Kasumi-1 (cell line): ENCODE results near the gene PIR.

ENCODE experiments used
- DNase-seq, 2 experiments: peaks; one replicate each; lab custom pipeline; 2025; lab: John Stamatoyannopoulos, UW

Gene PIR

DNA sequence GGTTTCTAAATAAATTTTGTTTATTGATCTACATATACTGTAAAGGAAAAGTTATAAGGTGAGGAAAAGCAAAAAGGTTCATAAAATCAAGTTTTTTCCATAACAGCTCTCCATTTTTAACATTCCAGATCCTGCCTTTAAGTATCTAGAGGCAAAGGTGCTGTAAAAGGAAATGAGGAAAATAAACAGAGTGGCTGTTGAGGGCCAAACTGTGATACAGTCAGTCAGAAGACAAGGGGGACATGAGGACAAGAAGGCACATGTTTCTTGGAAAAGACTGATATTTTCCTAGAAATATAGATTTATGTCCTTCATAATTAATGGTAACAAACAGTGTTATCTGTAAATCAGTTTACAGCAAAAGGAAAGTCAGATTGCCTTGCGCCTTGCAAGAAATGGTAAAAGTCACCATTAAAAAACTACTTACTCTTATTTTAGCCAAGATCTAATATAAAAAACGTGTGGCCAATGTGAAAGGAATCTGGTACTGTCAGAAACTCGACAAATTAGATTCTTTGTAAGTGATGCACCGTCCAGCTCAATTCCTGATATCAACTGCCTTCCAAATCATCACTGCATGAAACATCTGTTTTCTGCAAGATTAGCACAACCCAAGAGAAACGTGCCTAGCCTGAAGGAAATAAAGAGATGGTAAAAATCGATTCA is 75.0 kb downstream of the PIR start:
- no peak for DNase-seq

DNA sequence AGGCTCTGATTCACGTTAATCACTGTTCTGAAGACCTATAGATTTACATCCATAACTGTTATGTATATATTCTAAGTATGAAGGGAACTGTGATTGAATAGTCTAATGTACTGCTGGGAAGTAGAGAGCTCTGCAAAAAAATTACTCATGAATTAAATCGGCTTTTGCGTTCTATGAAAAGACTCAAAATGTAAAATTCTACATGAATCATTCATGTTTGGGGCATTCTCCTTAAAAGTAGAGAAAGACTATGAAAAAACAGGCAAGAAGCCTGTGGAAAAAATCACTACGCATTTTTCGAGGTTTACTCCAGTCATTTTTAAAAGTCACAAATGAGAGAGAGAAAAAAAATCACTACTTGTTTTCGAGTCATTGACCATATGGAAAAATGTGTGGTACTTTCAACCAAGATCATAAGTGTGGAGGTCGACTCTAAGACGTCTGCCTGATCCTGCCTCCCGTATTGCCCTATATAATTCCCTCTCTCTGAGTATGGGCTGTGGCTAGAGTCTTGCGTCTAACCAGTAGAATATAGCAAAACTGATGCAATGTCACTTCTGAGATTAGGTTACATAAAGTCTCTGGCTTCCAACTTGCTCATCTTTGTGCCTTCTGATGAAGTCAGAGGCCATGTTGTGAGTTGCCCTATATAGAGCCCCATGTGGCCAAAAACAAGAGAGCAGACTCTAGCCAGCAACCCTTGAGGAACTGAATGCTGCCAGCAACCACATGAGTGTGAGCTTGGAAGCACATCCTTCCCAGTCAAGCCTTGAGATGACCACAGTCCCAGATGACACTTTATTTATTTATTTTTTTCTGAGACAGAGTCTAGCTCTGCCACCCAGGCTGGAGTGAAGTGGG is 76.8 kb downstream of the PIR start:
- DNase-seq = peak; percentile 4 to 12

DNA sequence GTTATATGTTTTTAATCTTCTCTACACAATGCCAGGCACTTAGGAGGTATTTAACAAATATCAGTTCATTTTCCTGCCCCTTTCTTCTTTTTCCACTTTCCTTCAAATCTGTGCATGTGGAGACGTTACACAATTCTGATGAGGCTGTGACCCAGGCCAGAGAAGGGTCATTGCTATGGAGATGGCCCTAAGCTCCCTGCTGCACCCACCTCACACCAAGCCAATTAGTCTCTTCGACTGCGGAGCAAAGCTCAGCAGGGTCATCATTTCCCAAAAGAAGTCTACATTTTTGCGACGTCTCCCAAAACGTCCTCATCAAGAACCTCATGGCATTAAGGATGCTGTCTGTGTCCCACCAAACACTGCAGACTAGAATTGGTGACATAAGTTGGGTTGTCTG is 80.0 kb downstream of the PIR start:
- no peak for DNase-seq

DNA sequence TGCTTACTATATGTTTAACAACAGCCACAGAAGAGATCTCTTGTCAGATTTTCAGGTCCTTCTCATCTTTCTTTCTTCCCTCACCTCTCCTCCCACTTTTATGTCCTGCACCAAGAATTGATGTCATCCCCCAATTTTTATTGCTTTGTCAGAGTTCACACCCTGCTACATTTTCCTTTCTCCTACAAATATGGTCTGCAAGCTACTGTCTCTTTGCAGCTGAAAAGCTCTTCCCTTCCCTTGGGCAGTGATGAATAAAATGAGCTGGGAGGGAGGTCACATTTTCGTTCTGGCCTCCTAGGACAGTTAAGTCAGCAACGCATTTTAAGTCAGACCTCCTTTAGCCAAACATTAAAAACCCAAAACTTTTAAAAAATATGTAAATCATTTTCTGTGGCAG is 82.2 kb downstream of the PIR start:
- DNase-seq = no peak

DNA sequence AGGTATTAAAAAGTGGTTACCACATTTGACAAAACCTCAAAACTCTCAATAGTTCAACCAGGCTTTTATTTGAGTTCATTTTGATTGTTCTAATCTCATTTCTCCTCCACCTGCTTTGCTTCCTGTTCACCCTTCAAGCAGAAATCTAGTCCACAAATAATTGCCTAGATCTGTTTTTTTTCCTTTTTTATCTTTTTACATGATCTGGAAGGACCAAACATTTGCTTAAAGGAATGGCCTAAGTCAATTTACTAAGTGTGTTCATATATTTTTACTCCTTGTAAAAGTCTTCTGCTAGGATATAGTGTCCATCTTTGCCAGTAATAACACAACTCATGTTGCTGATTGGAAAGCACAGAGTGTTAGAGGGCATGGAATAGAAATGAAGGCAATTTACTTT is 82.7 kb downstream of the PIR start:
- DNase-seq = no peak

DNA sequence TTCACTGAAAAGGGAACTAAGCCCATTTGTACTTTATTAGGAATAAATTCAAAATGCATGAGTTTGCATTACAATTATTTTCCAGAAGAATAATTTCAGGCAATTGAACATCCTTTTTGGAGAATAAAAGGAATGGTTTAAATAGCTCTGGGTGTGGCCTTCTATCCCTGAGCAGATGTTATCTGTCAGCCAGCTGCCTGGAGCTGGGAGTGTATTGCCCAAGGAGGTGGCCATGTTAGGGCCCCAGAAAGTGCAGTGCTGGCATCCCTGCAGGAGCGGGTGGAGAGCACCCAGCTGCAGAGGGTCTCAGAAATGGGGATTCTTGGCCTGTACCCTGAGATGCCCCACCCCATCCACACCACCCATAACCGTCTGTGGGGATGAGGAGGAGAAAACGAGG is 87.3 kb downstream of the PIR start:
- DNase-seq = no peak

DNA sequence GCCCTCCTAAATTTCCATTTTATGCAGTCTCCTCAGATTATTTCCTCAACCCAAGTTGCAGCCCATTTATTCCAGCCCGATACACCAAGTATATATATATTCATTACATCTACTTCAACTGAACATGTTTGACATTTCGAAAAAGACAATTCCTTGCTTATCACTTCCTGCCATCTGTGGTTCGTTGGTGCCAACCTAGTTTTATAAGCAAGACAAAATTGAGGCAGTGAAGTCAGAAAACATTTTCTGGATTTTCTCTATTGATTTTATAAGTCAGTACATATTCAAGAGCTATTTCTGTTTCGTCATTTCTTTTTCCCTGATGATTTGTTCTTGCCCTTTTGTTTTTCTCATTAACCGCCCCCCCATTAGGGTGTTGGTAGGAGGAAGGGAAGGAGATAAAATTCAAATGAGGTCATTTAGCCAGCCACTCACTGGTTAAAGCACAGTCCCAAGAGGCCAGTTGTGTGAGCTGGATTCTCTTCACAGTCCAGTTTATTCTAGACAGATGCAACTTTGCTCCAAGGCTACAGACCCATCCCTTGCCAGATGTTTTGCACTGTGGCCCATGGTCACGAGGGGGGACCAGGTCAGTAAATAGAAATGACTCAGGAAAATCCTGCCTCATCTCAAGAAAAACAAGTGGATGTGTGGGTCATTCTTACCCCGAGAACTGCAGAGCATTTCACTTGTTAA is 88.6 kb downstream of the PIR start:
- DNase-seq = no peak

DNA sequence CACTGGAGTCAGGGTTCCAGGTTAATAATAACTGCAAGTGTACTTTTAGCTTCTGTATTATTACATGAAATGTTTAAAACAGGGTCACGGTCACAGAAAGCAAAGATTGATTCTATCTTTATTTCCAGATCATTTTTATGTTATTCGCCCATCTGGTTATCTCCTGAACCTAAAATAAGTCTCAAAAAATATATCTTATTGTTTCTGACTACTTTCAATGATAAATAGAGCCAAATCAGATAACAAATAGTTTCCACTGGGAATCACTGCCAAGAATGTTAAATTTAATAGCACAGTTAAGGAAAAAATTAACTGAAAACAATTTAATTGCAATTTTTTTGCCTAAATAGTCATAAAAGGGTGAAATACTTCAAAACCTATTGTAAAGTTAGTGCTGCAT is 91.8 kb downstream of the PIR start:
- no peak for DNase-seq

DNA sequence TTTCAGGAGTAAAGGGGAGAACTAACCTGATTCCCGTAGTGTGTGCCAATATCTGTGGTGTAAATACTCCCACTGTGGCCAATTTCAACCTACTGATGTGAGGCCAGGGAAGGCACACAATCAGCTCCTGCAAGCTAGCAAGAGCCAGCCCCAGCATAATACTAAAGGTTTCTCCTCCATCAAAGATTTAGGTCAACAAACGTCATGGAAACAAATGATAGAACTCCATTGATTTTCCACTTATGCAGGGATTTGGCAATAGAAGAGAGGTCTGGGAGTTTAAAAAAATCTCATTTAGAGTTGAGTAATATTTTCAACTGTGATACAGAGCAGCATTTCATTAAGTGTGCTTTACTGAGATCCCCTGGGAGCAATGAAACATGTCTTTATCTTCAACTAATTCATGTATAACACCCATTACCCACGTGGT is 93.2 kb downstream of the PIR start:
- DNase-seq = no peak

DNA sequence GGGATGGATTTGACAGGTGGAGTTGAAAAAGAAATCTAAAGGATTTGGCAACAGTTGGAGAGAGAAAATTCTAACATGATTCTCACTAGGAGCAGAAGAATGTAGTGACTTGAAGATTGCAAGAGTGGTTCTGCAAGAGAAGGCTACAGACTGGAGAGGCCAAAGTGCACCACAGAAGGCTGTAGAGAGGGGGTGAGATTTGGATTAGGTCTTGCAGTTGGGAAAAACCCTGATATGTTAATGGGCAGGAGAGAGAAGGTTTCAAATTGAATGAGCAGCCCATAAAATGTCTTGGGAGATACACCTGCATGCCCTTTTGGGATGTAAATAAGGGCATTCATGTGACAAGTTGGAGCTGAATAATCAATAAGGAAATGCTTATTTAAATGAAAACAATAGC is 94.3 kb downstream of the PIR start:
- DNase-seq = no peak

DNA sequence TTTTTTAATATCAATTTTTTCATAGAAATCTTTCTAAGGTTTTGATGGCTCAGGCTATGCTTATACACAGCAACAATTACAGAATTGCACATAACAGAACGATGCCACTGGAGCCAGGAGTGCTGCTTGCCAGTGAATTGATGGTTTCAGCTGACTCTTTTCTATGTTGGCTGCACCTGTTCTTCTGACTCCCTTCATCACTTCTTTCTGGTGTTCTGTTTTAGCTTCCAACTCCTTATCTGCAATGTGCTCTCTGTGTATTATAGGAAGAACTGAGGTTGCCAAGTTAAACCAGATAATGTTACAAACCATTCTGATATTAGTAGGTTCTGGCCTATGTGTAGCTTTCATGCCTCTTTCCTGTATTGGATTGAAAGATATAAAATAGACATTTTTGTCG is 97.3 kb downstream of the PIR start:
- no peak for DNase-seq

DNA sequence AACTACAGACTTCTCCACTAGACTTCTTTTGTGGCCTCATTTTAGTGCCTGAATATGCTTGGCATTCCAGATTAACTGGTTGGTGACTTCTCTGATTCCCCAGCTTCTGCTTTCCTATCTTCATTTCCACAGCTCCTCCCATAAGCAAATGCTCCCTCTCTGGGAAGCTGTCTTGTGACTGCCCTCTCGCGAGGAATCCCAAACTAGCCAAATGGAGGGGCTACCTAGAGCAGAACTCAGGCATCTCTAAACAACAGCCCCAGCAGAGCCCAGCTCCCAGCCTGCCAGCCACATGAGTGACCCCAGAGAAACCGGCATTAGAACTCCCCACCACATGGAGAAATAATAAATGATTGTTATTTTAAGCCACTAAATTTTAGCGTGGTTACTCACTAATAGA is 101.3 kb downstream of the PIR start:
- DNase-seq = no peak

DNA sequence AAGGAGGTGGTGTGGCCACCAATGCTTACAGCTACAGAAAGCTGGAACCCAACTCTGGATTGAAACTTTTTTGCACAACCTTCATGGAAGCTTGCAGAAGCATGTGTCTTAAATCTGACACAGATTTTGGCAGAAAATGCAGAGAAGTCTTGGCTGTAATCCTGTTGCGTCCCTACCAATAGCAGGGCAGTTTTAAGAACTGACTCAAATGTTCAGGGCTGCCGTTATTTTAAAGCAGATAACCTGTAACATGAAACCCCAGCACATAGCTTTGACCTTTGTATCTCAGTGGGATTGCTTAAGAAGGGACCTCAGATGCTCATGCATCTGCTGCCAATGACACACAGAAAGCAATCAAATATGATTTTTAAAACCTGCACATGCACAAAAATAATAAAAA is 108.8 kb downstream of the PIR start, which contains the start of gene VEGFD:
Gene VEGFD (minus strand): TSS at position 110 of the 400 bp plus-strand sequence. CDS start 467 bp downstream, outside the sequence.
- no peak for DNase-seq

DNA sequence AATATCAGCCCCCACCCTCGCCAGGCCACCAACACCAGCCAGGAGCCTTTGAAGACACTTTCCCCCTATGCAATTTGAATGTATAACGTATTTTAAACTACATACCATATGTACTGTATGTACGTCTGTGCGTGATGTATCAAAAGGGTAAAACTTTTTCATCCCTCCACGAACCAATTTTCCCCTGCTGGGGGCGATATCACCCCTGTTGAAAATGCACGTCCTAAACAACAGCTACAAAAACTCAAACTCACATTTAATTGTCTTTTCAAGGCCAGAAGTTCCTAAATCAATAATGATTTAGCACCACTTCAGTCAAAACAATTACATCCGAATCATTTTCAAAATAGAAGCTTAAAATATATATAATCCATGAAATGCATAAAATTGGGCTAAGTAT is 110.3 kb downstream of the PIR start:
- no peak for DNase-seq

DNA sequence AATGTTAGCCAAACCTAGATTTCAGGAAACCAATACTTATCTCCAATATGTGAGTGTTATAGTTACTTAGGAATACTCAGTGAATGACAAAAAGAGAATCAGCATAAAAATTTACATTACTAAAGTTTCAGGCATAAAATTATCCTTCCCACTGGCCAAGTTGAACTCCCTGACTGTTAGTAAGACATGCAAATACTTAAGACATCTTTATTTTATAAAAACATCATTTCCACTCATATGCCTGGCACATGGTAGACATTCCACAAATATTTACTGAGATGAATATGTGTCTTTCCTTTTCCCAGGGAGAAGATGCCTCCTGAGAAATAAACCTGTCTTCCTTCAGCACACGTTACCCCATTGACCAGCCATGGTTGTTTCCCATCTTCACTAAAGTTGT is 116.2 kb downstream of the PIR start:
- no peak for DNase-seq

DNA sequence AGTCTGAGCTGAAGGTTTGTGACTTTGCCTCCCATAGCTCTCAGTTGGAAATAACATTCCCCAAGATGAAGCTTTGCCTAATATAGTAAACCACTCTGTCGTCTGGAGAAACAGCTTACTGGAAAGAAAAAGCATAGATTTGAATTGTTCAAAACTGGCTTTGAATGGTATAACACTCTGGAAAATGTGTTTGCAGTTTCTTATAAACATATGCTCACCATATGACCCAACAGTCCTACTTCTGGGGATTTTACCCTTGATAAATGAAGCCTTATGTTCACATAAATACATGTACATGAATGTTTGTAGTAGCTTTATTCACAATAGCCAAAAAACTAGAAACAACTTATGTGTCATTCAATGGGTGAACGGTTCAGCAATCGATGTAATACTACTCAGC is 119.2 kb downstream of the PIR start:
- DNase-seq = no peak

DNA sequence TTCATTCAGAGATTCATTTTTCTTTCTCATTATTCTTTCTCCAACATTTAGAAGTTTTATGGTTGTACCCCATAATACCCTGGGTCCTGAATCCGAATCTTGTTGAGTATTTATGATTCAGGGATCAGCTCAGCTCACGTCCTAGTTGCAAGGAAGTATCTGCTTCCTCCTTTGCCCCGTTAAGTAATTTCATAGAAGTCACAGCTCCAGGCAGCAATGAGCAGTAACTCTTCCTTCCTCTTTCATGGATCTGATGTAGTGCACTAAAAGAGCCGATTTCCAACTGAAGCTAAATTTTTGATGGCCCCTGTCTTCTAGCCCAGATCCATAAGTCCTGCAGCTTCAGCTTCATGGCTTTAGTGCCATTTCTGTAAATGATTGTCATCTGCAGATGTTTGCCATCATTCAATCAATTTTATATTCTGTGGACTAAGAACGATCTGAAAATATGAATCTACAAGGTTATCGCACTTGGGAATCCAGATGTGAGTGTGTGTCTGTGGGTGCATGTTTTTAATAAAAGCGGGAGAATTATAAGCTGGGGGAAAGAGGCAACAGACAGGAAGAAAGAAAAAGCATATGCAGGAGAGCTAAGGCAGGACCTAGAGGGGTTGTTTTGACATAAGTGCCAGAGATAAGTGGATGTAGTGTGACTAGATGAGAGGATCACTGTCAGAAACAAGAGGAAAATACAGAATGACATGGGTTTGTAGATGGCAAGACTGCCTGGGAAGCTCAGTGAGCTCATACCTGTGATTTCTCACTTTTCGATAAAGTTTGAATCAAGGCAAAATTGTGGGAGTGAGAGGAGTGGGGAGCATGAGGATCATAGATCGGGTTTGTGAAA is 126.4 kb downstream of the PIR start:
- peak; percentile 67 to 68 for DNase-seq

DNA sequence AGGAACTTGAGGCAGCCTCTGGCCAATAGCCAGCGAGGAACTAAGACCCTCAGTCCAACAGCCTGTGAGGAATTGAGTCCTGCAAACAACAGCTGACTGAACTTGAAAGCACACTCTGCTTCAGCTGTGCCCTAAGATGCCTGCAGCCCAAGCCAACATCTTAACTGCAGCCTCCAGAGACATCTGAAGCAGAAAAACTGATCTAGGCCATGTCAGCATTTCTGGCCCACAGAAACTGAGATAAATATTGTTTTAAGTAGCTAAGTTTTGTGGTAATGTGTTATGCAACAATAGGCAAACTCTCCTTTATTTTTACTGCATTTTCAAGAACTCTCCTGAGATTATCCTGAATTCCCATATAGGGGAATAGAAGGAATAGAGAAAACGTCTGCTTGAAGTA is 133.4 kb downstream of the PIR start:
- no peak for DNase-seq

DNA sequence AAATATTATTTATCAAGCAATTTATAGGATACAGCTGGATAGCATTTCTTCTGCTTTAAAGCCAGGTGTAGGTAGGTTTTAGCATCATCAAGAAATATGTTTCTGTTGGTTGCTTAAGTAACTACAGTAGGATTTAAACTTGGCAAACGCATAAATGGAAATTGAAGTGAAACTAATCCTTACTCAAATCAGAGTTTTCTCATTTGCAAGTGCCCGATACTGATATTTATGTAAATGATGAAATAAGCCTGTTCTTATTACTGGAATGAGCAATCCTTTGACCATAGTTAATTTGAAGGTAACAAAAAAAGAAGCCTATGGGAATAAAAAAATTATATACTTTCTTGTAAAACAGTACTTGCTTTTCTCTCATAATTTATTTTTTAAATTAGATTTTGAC is 134.6 kb downstream of the PIR start:
- no peak for DNase-seq

DNA sequence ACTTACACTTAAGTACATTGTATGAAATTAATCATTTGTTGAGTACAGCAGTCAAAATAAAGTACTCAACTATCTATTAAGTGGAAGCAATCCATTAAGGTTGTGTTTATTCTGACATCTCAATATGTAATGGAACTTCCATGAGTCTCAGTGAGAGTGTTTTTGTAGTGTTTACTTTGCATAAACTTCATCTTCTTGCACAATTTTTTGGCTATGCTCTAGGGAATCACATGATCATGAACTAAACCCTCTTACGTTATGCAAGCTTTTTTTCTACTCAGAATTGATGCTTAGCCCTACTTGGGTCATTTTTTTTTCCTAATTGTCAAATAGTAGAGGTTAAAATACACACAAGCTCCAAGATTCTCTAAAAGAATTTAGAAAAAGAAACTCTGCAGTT is 136.7 kb downstream of the PIR start:
- no peak for DNase-seq

DNA sequence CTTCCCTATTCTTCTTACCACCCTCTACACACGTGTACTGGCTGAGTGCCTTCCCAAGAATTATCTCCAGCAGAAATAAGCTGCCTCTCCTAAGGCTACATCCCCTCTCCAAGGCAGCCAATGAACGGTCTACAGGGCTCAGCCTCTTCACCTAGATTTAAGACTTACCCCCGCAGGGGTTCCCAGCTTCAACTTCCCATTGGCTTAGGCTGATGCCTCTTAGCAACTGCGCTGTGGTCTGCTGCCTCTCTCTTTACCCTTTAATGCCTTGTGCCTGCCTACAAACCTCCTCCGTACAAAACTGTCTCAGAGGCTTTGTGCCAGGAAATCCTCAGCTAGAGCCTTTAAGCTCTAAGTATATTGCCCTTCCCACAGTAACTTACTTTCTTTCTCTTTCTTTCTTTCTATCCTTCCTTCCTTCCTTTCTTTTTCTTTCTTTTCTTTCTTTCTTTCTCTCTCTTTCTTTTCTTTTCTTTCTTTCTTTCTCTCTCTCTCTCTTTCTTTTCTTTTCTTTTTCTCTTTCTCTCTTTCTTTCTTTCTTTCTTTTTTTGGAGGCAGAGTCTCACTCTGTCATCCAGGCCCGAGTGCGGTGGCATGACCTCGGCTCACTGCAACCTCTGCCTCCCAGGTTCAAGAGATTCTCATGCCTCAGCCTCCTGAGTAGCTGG is 142.7 kb downstream of the PIR start:
- DNase-seq = no peak
